WERI-Rb-1 (cell line): Measurements from ENCODE around the gene ITGA11.

Experiments used
- DNase-seq: peaks from one replicate; pipeline ENCODE4 v3.0.0-alpha.2; 2020
- H3K27ac ChIP-seq: fragments of 250-450 bp; sonication (Bioruptor Pico); 2 replicates; pipeline ENCODE4 v1.5.1; 2020; ENCODE audit warnings: mild to moderate bottlenecking, moderate library complexity
- H3K27me3 ChIP-seq: fragments of 250-450 bp; sonication (Bioruptor Pico); 2 replicates; pipeline ENCODE4 v1.5.1; 2021; ENCODE audit warnings: mild to moderate bottlenecking, low read depth, moderate library complexity; ENCODE audit not compliant: insufficient read depth, severe bottlenecking
- H3K36me3 ChIP-seq: fragments of 250-450 bp; sonication (Bioruptor Pico); 2 replicates; pipeline ENCODE4 v1.5.1; 2020; ENCODE audit warnings: mild to moderate bottlenecking, moderate library complexity
- H3K4me3 ChIP-seq: 2 replicates; pipeline ENCODE4 v1.5.1; 2011; ENCODE audit warnings: low read depth, mild to moderate bottlenecking, control low read depth, low read length
- H3K9me3 ChIP-seq: fragments of 250-450 bp; sonication (Bioruptor Pico); 2 replicates; pipeline ENCODE4 v1.5.1; 2021; ENCODE audit warnings: mild to moderate bottlenecking, moderate library complexity; ENCODE audit not compliant: severe bottlenecking
- CTCF ChIP-seq: IDR thresholded peaks from 2 replicates; pipeline ENCODE4 v1.5.1; 2011; ENCODE audit warnings: low read depth, mild to moderate bottlenecking, control low read depth, inconsistent platforms, low read length

Gene ITGA11

GRCh38 chr15:68277131-68277602, 154.8 kb downstream of the ITGA11 start:
- H3K27ac ChIP-seq = peak overlapping the region; percentile 99
- no peaks in the 10 kb centered on the region for H3K9me3 ChIP-seq
- TF ChIP-seq CTCF = no peak
- H3K27me3 ChIP-seq = no peaks in the 10 kb centered on the region
- H3K4me3 ChIP-seq = peak overlapping the region; percentile 70
- H3K36me3 ChIP-seq = peaks cover 31% of the 10 kb centered on the region
- DNase-seq = peak; percentile 59

GRCh38 chr15:68276668-68277067, 155.3 kb downstream of the ITGA11 start:
- TF ChIP-seq CTCF = no peak
- DNase-seq = no peak
- Histone ChIP-seq H3K27me3 (no peaks in the 10 kb centered on the region), H3K27ac (peak overlapping the region; percentile 99), H3K36me3 (peaks cover 31% of the 10 kb centered on the region), H3K9me3 (no peaks in the 10 kb centered on the region), H3K4me3 (peak overlapping the region; percentile 70)

- no peak for DNase-seq
- H3K27me3 ChIP-seq = no peaks in the 10 kb centered on the region
- H3K27ac ChIP-seq = no peak overlapping the region
- peaks cover 22% of the 10 kb centered on the region for H3K36me3 ChIP-seq
- no peak overlapping the region for H3K4me3 ChIP-seq
- TF ChIP-seq CTCF = no peak
- no peaks in the 10 kb centered on the region for H3K9me3 ChIP-seq
Observed at GRCh38 chr15:68275165-68275746, 156.7 kb downstream of the ITGA11 start.

GRCh38 chr15:68274201-68274848, 157.6 kb downstream of the ITGA11 start:
- Histone ChIP-seq H3K9me3 (no peaks in the 10 kb centered on the region), H3K4me3 (no peak overlapping the region), H3K27ac (no peak overlapping the region), H3K36me3 (peaks cover 13% of the 10 kb centered on the region), H3K27me3 (no peaks in the 10 kb centered on the region)
- no peak for DNase-seq
- no peak for TF ChIP-seq CTCF

GRCh38 chr15:68272721-68273271, 159.2 kb downstream of the ITGA11 start:
- no peak for DNase-seq
- no peaks in the 10 kb centered on the region for H3K9me3 ChIP-seq

More at GRCh38 chr15:68272721-68273271, 159.2 kb downstream of the ITGA11 start:
- H3K36me3 ChIP-seq = peaks cover 5% of the 10 kb centered on the region
- H3K4me3 ChIP-seq = no peak overlapping the region
- H3K27me3 ChIP-seq = no peaks in the 10 kb centered on the region
- no peak for TF ChIP-seq CTCF
- no peak overlapping the region for H3K27ac ChIP-seq
